ENCODE data around the gene DOC2B.

Gene DOC2B

GRCh38 chr17:162689-163088 is 18.8 kb downstream of the DOC2B start:
- no peak for DNase-seq (ENCODE audit: low read depth)

GRCh38 chr17:161481-161880 is 20.0 kb downstream of the DOC2B start:
- no peak for DNase-seq (ENCODE audit: low read depth)

GRCh38 chr17:160336-160735 is 21.1 kb downstream of the DOC2B start:
- DNase-seq (ENCODE audit: low read depth): no peak

GRCh38 chr17:159609-160008 is 21.8 kb downstream of the DOC2B start:
- DNase-seq (ENCODE audit: low read depth): no peak

- DNase-seq (ENCODE audit: low read depth): no peak
Observed at GRCh38 chr17:158379-158778, 23.1 kb downstream of the DOC2B start.

- DNase-seq (ENCODE audit: low read depth): no peak
Observed at GRCh38 chr17:157901-158300, 23.5 kb downstream of the DOC2B start.

- DNase-seq (ENCODE audit: low read depth): no peak
Observed at GRCh38 chr17:156946-157345, 24.5 kb downstream of the DOC2B start.

- DNase-seq (ENCODE audit: low read depth): no peak
Observed at GRCh38 chr17:156094-156621, 25.3 kb downstream of the DOC2B start.

GRCh38 chr17:155576-155975 is 25.9 kb downstream of the DOC2B start:
- no peak for DNase-seq (ENCODE audit: low read depth)

- no peak for DNase-seq (ENCODE audit: low read depth)
Observed at GRCh38 chr17:153851-154250, 27.6 kb downstream of the DOC2B start.

GRCh38 chr17:152860-153420 is 28.5 kb downstream of the DOC2B start:
- no peak for DNase-seq (ENCODE audit: low read depth)

GRCh38 chr17:151886-152859 is 29.3 kb downstream of the DOC2B start:
- DNase-seq (ENCODE audit: low read depth): no peak

- no peak for DNase-seq (ENCODE audit: low read depth)
Observed at GRCh38 chr17:151004-151403, 30.4 kb downstream of the DOC2B start.

GRCh38 chr17:149897-150584 is 31.4 kb downstream of the DOC2B start:
- no peak for DNase-seq (ENCODE audit: low read depth)

- DNase-seq (ENCODE audit: low read depth): no peak
Observed at GRCh38 chr17:149231-149630, 32.2 kb downstream of the DOC2B start.

GRCh38 chr17:148757-149156 is 32.7 kb downstream of the DOC2B start:
- DNase-seq (ENCODE audit: low read depth): no peak

GRCh38 chr17:147796-148740 is 33.4 kb downstream of the DOC2B start:
- DNase-seq (ENCODE audit: low read depth): no peak

GRCh38 chr17:146983-147761 is 34.3 kb downstream of the DOC2B start:
- DNase-seq (ENCODE audit: low read depth): no peak

GRCh38 chr17:146546-146945 is 34.9 kb downstream of the DOC2B start:
- no peak for DNase-seq (ENCODE audit: low read depth)

GRCh38 chr17:145671-146541 is 35.5 kb downstream of the DOC2B start:
- DNase-seq (ENCODE audit: low read depth): no peak
